OCI-LY7 (cell line): ENCODE data around the gene TET3.

Experiments
- EZH2phosphoT487 ChIP-seq: fragments of 200-600 bp; sonication (generic); IDR thresholded peaks from 2 replicates; pipeline ENCODE4 v1.6.1; 2018; ENCODE audit warnings: low read depth, borderline replicate concordance, mild to moderate bottlenecking, mixed run types, antibody characterized with exemption, low read length, moderate library complexity, mixed read lengths
- TF ChIP-seq, protein P1 (sequence below): fragments of 200-600 bp; sonication (generic); conservative IDR thresholded peaks from 2 replicates; pipeline ENCODE4 v1.5.1; 2014; ENCODE audit warnings: mild to moderate bottlenecking, antibody characterized with exemption, low read length, moderate library complexity, mixed read lengths

DNA sequence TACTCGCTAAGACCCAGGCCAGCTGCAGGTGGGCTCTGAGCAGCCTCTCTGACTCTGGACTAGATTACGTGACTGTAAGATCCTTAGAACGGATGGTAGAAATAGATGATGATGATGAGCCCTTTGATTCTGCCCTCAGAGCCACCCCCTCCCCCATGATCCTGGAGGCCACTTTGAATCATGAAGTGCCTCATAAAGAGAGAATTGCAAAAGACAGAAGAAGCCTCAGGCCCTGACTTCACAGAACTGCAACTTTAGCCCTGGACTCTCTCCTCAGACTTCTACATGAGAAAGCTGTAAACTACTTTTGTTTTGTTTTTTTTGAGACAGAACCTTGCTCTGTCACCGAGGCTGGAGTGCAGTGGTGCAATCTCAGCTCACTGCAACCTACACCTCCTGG is 15.4 kb upstream of the TET3 start:
- TF ChIP-seq, protein P1, sequence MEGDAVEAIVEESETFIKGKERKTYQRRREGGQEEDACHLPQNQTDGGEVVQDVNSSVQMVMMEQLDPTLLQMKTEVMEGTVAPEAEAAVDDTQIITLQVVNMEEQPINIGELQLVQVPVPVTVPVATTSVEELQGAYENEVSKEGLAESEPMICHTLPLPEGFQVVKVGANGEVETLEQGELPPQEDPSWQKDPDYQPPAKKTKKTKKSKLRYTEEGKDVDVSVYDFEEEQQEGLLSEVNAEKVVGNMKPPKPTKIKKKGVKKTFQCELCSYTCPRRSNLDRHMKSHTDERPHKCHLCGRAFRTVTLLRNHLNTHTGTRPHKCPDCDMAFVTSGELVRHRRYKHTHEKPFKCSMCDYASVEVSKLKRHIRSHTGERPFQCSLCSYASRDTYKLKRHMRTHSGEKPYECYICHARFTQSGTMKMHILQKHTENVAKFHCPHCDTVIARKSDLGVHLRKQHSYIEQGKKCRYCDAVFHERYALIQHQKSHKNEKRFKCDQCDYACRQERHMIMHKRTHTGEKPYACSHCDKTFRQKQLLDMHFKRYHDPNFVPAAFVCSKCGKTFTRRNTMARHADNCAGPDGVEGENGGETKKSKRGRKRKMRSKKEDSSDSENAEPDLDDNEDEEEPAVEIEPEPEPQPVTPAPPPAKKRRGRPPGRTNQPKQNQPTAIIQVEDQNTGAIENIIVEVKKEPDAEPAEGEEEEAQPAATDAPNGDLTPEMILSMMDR: no peak
- TF ChIP-seq EZH2phosphoT487: no peak
